Hindlimb muscle (tissue), 1 donor: ENCODE measurements around the gene FBXL22. TPM values are rescaled to one million over a fixed set of nuclear protein-coding genes. Genes with fewer than 3 reads are reported as not detected.
"Not testable (repeated sequence)": the region's sequence is repeated elsewhere in the genome, so short reads cannot be mapped to it uniquely, and the experiment has no call there.

Experiments used
- DNase-seq: peaks from one replicate; pipeline ENCODE4 v3.0.0-alpha.2; 2013
- polyA plus RNA-seq: library from polyadenylated mRNA; unstranded; fragments of 120-200 nt; gene quantifications from one replicate; pipeline ENCODE4 v1.2.1, GENCODE V29; 2013; ENCODE audit not compliant: insufficient read length

The FBXL22 gene
- polyA plus RNA-seq, 1 donor = 38.4 TPM

- DNase-seq = no peak
Measured at GRCh38 chr15:63612300-63612699, 15.1 kb downstream of the FBXL22 start.

DNA sequence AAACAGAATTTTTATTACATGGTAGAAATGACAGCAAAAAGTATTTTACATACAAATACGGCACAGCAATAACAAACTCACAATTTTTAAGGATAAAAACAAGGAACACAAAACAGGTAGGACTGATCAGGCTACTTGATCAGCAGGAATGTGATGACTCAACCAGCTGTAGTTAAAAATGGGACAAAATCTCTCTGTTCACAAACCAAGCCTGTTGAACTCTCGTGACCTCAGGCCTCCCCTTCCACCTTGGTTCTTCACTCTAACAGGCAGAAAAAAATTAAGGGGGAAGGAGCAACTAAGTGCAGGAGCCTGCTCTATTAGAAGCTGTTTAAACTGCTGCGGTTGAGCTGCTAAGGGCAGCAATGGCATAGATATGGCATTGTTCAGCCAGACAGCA lies 18.7 kb downstream of the FBXL22 start:
- no peak for DNase-seq

DNA sequence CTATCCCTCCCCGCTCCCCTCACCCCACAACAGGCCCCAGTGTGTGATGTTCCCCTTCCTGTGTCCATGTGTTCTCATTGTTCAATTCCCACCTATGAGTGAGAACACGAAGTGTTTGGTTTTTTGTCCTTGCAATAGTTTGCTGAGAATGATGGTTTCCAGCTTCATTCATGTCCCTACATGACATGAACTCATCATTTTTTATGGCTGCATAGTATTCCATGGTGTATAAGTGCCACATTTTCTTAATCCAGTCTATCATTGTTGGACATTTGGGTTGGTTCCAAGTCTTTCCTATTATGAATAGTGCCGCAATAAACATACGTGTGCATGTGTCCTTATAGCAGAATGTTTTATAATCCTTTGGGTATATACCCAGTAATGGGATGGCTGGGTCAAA lies 20.0 kb downstream of the FBXL22 start:
- not testable (repeated sequence) for DNase-seq

DNA sequence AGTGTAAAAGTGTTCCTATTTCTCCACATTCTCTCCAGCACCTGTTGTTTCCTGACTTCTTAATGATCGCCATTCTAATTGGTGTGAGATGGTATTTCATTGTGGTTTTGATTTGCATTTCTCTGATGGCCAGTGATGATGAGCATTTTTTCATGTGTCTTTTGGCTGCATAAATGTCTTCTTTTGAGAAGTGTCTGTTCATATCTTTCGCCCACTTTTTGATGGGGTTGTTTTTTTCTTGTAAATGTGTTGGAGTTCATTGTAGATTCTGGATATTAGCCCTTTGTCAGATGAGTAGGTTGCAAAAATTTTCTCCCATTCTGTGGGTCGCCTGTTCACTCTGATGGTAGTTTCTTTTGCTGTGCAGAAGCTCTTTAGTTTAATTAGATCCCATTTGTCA lies 20.4 kb downstream of the FBXL22 start:
- DNase-seq = not testable (repeated sequence)

GRCh38 chr15:63620760-63621159 lies 23.6 kb downstream of the FBXL22 start:
- DNase-seq = not testable (repeated sequence)

GRCh38 chr15:63623232-63623969 lies 26.2 kb downstream of the FBXL22 start:
- no peak for DNase-seq

DNA sequence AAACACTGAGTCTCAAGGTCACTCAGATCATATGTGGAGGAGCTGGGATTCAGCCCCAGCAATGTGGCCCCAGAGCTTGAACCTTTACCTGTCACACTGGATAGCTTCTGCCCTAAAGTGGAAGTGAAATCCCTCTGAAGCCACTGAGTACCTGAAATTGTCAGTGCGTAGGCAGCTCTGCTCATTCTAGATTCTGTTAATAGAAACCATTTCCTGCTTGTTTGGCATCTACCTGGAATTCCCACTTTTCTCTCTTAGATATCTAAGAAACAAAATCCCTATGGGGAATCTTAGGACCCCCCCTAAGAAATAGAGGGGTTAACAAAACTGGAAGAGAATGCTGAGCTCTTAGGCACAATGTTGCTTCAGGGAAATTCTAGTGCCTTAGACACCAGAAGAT lies 29.8 kb downstream of the FBXL22 start:
- no peak for DNase-seq

- DNase-seq = no peak
Measured at GRCh38 chr15:63628123-63628822, 31.1 kb downstream of the FBXL22 start.

DNA sequence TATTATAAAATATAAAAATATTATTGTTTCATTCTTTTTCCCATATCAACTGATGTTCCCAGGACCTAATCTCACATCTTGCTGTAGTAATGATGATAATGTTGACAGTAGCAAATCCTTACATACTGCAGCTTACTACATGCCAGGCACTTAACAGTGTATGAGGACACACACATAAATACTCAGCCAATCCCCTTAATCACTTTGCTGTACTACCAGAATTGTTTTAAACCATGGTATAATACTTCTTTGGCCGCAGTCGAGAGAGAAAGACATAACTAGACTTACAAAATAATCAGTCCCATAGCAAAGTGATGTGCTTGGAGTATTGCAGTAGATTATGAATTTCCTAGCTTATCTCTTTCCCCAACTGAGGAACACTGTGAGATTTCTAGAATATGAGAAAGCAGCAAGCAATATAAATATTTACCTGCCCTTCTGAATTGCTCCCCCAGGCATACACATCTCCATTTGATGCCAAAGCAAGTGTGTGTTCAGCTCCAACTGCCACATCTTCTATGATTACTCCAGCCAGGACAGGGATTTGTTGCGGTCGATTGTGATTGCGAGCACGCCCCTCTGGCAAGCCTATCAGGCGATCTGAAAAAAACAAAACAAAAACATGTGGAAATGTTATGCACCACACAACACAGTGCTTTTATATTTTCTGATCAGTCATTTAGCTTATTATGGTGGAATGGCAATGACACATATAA lies 33.0 kb downstream of the FBXL22 start:
- no peak for DNase-seq

GRCh38 chr15:63633312-63633711 lies 36.1 kb downstream of the FBXL22 start:
- no peak for DNase-seq

DNA sequence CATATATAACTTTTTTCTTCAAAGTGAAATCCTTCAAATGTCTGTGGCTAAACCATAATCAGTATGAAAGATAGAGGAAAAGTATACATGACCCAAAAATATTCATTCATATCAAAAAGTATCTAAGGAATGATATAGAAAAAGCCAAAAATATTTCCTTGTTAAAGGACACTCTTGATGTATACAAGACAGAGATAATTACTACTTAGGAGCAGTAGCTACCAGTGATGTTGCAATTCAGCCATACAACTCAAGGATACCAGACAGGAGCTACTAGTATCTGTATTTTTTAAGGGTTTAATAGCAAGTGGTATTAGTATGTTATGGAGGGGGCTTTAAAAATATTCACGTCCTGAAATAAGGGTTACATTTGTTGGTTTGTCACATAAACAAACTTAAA lies 37.0 kb downstream of the FBXL22 start:
- no peak for DNase-seq

DNA sequence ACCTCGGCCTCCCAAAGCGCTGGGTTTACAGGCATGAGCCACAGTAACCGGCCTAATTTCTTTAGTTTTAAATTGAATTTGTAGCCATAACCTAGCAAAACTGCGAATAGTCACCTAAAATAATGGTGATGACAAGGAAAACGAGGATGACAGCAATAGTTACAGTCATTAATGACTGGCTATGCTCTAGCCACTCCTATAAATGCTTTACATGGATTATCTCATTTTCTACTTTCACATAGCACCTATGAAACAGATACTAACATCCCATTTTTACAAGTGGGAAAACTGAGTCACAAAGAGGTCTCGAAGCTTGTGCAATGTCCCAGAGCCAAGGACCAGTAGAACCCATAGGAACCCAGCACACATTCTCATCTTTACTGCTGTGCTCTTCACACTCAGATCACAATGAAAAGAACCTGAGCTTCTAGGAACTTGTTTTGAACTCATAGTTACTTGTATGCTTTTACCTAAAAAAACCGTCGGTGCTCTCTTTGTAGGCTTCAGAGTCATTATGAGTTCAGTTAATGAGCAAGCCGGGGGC lies 39.4 kb downstream of the FBXL22 start:
- no peak for DNase-seq

GRCh38 chr15:63638839-63639238 lies 41.7 kb downstream of the FBXL22 start:
- no peak for DNase-seq

GRCh38 chr15:63640146-63640545 lies 43.0 kb downstream of the FBXL22 start:
- no peak for DNase-seq

Other genes starting within 250 kb of the FBXL22 start
- 0.83 TPM for gene CA12, start 215.5 kb upstream of the FBXL22 start, polyA plus RNA-seq
- 26.4 TPM for gene USP3, start 92.8 kb upstream of the FBXL22 start, polyA plus RNA-seq
- gene HERC1, start 236.6 kb downstream of the FBXL22 start, polyA plus RNA-seq = 46.8 TPM